Measurements from ENCODE around the gene DPM2. TPM values are rescaled to one million over a fixed set of nuclear protein-coding genes. Genes with fewer than 3 reads are reported as not detected.

Gene DPM2
- total and polyA plus RNA-seq, 9 donors = 10.6 to 37.1 (median 27.3) TPM

- Histone ChIP-seq H3K27me3 (no peaks in the 10 kb centered on the region), H3K9me3 (no peaks in the 10 kb centered on the region), H3K36me3 (no peaks in the 10 kb centered on the region), H3K4me3 (no peak overlapping the region), H3K27ac (no peak overlapping the region), H3K4me1 (ENCODE audit: insufficient read depth) (peaks cover 82% of the 10 kb centered on the region)
- DNase-seq = peak in 1 of 5 donors; percentile 33
- intact Hi-C loops (cut with DNase I) = no loop called here
- 61 to 77% (median 74%) methylated on average over 17 of the region's 17 CpGs for whole genome bisulfite sequencing, 3 donors
- TF ChIP-seq EP300 (IDR thresholded peaks at IDR 0.05) (no peak), POLR2A (IDR thresholded peaks at IDR 0.05) (no peak), CTCF (IDR thresholded peaks at IDR 0.05) (no peak)
Observed at GRCh38 chr9:127973169-127974000, 35.7 kb upstream of the DPM2 start.

GRCh38 chr9:127972236-127972871, 34.7 kb upstream of the DPM2 start:
- Histone ChIP-seq H3K27ac (peak overlapping the region in 1 of 2 donors; percentile 43), H3K4me3 (no peak overlapping the region), H3K4me1 (ENCODE audit: insufficient read depth) (peaks cover 84% of the 10 kb centered on the region), H3K9me3 (no peaks in the 10 kb centered on the region), H3K27me3 (no peaks in the 10 kb centered on the region), H3K36me3 (no peaks in the 10 kb centered on the region)
- DNase-seq = peak in 3 of 5 donors; percentile 36 to 47 (median 46)
- TF ChIP-seq CTCF (IDR thresholded peaks at IDR 0.05) (no peak), EP300 (IDR thresholded peaks at IDR 0.05) (no peak), POLR2A (IDR thresholded peaks at IDR 0.05) (no peak)
- intact Hi-C loops (cut with DNase I) = no loop called here
- WGBS, 3 donors = 42 to 62% (median 47%) methylated on average over 11 to 12 of the region's 12 CpGs

- TF ChIP-seq POLR2A (IDR thresholded peaks at IDR 0.05) = no peak
- TF ChIP-seq EP300 (IDR thresholded peaks at IDR 0.05) = no peak
- TF ChIP-seq CTCF (IDR thresholded peaks at IDR 0.05) = no peak
- Histone ChIP-seq H3K9me3 (no peaks in the 10 kb centered on the region), H3K4me1 (ENCODE audit: insufficient read depth) (peaks cover 83% of the 10 kb centered on the region), H3K27ac (peak overlapping the region in 1 of 2 donors; percentile 43), H3K4me3 (no peak overlapping the region), H3K36me3 (no peaks in the 10 kb centered on the region), H3K27me3 (no peaks in the 10 kb centered on the region)
- 46 to 55% (median 53%) methylated on average over 20 of the region's 20 CpGs for WGBS, 3 donors
- intact Hi-C loops (cut with DNase I) = no loop called here
- peak in 4 of 5 donors; percentile 22 to 62 (median 50) for DNase-seq
Observed at GRCh38 chr9:127971357-127972235, 33.9 kb upstream of the DPM2 start.
